ENCODE measurements around the gene TMEM130. TPM values are rescaled to one million over a fixed set of nuclear protein-coding genes. Genes with fewer than 3 reads are reported as not detected.

TMEM130 gene
- total and polyA plus RNA-seq, 3 donors from 2014 or later = 84.6 to 131 (median 106) TPM

DNA sequence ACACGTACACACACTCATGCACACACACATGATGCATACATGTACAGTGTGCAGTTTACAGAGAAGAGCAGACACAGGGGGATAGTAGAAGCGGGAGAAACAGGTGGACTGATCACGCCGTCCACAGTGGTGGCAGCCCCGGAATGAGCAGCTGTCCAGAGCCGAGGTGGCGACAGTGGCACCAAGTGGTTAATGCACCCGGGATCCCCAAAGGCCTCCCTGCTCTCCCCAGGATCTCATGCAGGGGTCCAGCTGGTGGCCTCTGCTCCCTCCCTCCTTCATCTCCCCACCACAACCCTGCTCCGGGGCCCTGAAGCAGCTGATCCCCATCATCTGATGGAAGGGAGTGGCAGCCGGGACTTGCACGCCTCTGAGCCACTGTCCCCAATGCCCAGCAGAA is 29.7 kb downstream of the TMEM130 start:
- Histone ChIP-seq H3K4me1 (peaks cover 14% of the 10 kb centered on the region), H3K4me3 (no peak overlapping the region), H3K36me3 (ENCODE audit: low read depth, missing control alignments) (no peaks in the 10 kb centered on the region), H3K9me3 (no peaks in the 10 kb centered on the region), H3K27me3 (no peaks in the 10 kb centered on the region), H3K27ac (no peak overlapping the region)
- no peak for DNase-seq
- intact Hi-C loops (cut with DNase I; ENCODE audit: low total_unique reads) = loop anchor here (5.0 kb wide), 1 partner anchor 408 kb away; no protein-coding TSS in a partner anchor
- 80 to 83% methylated on average over 11 of the region's 11 CpGs for WGBS, 2 donors
- no peak for TF ChIP-seq POLR2A (IDR thresholded peaks at IDR 0.05)
- TF ChIP-seq, protein P1, sequence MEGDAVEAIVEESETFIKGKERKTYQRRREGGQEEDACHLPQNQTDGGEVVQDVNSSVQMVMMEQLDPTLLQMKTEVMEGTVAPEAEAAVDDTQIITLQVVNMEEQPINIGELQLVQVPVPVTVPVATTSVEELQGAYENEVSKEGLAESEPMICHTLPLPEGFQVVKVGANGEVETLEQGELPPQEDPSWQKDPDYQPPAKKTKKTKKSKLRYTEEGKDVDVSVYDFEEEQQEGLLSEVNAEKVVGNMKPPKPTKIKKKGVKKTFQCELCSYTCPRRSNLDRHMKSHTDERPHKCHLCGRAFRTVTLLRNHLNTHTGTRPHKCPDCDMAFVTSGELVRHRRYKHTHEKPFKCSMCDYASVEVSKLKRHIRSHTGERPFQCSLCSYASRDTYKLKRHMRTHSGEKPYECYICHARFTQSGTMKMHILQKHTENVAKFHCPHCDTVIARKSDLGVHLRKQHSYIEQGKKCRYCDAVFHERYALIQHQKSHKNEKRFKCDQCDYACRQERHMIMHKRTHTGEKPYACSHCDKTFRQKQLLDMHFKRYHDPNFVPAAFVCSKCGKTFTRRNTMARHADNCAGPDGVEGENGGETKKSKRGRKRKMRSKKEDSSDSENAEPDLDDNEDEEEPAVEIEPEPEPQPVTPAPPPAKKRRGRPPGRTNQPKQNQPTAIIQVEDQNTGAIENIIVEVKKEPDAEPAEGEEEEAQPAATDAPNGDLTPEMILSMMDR (IDR thresholded peaks at IDR 0.05) = no peak

DNA sequence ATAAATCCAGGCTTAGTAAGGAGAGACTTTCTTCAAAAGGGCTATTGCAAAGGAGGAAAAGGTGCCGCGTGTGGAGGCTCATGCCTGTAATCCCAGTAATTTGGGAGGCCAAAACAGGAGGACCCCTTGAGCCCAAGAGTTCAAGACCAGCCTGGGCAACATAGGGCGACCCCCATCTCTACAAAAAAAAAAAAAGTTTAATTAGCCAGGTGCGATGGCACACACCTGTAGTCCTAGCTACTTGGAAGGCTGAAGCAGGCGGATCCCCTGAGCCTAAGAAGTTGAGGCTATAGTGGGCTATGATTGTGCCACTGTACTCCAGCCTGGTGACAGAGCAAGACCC is 32.2 kb downstream of the TMEM130 start:
- no peak for DNase-seq
- no peak overlapping the region for H3K27ac ChIP-seq
- no peaks in the 10 kb centered on the region for H3K36me3 ChIP-seq (ENCODE audit: low read depth, missing control alignments)
- no peaks in the 10 kb centered on the region for H3K27me3 ChIP-seq
- H3K9me3 ChIP-seq = no peaks in the 10 kb centered on the region
- no peak overlapping the region for H3K4me3 ChIP-seq
- intact Hi-C loops (cut with DNase I; ENCODE audit: low total_unique reads) = no loop called here
- WGBS, 2 donors = 82 to 89% methylated on average over 5 of the region's 5 CpGs
- TF ChIP-seq POLR2A (IDR thresholded peaks at IDR 0.05) = no peak
- TF ChIP-seq, protein P1 (IDR thresholded peaks at IDR 0.05) = no peak
- H3K4me1 ChIP-seq = peaks cover 15% of the 10 kb centered on the region

DNA sequence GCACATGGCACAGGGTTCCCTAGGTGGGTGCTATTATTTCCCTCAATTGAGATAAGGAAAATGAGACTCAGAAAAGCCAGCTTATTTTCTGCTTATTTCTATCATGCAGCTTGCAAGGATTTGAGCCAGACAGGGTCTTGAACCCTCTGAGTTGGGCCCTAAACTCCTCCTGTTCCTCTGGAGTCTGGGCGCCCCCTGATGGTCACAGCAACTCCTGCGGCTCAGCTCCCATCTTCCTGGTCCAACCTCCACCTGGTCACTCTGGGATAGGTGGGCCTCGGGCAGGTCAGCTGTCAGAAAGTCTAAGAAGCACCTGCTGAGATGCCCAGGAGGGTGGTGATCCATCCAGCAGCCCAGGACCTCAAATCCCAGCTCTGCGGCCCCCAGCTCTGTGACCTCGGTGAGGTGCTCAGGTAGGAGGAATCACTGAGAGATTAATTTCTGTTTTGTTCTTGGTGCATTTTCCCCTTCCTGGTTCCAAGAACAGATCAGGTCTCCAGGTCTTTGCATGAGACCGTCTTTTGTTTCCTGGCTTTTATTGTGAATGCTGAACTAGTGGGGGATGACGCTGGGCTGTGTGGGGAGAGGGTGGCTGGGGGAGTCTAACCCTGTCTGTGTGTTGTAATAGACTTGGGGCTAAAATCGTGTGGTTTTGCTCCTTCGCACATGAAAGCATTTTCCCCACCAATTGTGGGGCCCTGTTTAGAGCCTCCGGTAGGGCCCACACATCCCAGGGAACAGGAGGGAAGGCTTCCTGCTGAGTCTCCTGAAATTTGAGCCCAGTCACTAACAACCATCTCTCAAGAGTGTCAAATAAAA is 32.8 kb downstream of the TMEM130 start:
- peak; percentile 68 for DNase-seq
- H3K27ac ChIP-seq = no peak overlapping the region
- intact Hi-C loops (cut with DNase I; ENCODE audit: low total_unique reads) = no loop called here
- 60 to 62% methylated on average over 10 of the region's 10 CpGs for WGBS, 2 donors
- H3K4me3 ChIP-seq = no peak overlapping the region
- H3K9me3 ChIP-seq = no peaks in the 10 kb centered on the region
- no peaks in the 10 kb centered on the region for H3K36me3 ChIP-seq (ENCODE audit: low read depth, missing control alignments)
- TF ChIP-seq, protein P1 (IDR thresholded peaks at IDR 0.05) = peak; percentile 17 to 52 (median 51)
- no peak for TF ChIP-seq POLR2A (IDR thresholded peaks at IDR 0.05)
- no peaks in the 10 kb centered on the region for H3K27me3 ChIP-seq
- peaks cover 15% of the 10 kb centered on the region for H3K4me1 ChIP-seq

DNA sequence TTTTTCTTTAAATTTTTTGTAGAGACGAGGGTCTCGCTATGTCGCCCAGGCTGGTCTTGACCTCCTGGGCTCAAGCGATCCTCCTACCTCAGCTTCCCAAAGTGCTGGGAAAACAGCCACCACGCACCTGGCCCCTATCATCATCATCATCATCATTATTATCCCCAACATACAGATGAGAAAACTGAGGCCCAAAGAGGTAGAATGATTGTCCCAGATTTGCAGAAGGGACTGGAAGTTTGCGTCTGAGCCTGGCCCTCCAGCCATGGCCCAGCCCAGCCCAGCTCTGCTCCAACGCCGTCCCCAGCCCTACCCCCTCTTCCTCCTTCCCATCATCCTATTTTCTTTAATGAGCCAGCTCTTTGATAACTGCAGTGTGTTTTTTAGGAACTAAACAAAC is 34.9 kb downstream of the TMEM130 start:
- WGBS, 2 donors = 73% methylated on average over 8 of the region's 8 CpGs
- DNase-seq = no peak
- Histone ChIP-seq H3K9me3 (no peaks in the 10 kb centered on the region), H3K36me3 (ENCODE audit: low read depth, missing control alignments) (no peaks in the 10 kb centered on the region), H3K4me3 (no peak overlapping the region), H3K27ac (no peak overlapping the region), H3K27me3 (no peaks in the 10 kb centered on the region), H3K4me1 (peaks cover 6% of the 10 kb centered on the region)
- TF ChIP-seq, protein P1 (IDR thresholded peaks at IDR 0.05) = no peak
- TF ChIP-seq POLR2A (IDR thresholded peaks at IDR 0.05) = no peak
- intact Hi-C loops (cut with DNase I; ENCODE audit: low total_unique reads) = no loop called here

DNA sequence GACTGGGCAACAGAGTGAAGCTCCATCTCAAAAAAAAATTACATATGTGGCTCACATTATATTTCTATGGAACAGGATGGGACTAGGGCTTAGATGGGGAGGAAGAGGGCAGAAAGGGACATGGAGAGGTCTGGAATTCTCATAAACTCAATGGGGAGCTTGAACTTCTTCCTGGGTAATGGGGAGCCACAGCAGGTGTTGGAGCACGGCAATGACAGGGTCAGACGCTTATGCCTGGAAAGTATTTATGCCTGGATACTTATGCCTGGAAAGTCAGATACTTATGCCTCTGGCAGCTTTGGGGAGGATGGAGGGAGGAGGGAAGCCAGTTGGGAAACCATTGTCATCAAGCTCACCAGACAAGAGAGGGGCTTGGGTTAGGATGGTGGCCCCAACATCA is 36.8 kb downstream of the TMEM130 start:
- Histone ChIP-seq H3K4me1 (peaks cover 6% of the 10 kb centered on the region), H3K36me3 (ENCODE audit: low read depth, missing control alignments) (no peaks in the 10 kb centered on the region), H3K27ac (no peak overlapping the region), H3K9me3 (no peaks in the 10 kb centered on the region), H3K4me3 (no peak overlapping the region), H3K27me3 (no peaks in the 10 kb centered on the region)
- DNase-seq = no peak
- TF ChIP-seq POLR2A (IDR thresholded peaks at IDR 0.05) = no peak
- TF ChIP-seq, protein P1 (IDR thresholded peaks at IDR 0.05) = no peak
- WGBS, 2 donors = 91 to 100% methylated on average over 2 of the region's 2 CpGs
- intact Hi-C loops (cut with DNase I; ENCODE audit: low total_unique reads) = no loop called here

Measured in testis (tissue), 3 donors.